IPS-11a (cell line): ENCODE measurements around the gene CAPN7.

Experiments used
- H3K4me3 ChIP-seq: one replicate; pipeline ENCODE4 v1.5.1; 2013; ENCODE audit warnings: low read depth, low read length, control low read depth

CAPN7 gene

DNA sequence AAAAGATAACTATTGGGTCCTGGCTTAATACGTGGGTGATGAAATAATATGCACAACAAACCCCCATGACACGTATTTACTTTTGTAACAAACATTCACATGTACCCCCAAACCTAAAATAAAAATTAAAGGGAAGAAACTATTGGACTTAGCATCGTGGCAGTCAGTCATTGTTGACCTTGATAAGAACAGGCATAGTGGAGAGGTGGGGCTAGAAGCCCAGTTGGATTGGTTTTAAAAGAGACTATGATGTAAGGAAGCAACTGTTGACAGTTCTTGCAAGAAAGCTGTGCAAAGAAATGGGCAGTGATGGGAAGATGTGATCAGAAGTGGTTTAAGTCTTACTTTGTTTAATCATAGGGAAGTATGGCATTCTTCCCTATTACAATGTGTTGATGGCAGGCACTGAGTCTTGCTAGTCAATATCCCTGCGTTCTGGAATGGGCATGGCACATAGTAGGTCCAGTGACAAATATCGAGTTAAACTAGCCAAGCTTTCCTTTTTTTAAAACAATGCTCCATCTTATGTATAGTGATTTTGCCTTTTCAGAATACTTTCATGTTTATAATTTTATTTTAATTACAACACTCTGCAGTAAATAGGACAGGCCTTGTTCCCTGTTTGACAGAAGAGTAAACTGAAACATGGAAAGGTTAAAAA is 37.9 kb downstream of the CAPN7 start:
- no peak overlapping the region for H3K4me3 ChIP-seq

DNA sequence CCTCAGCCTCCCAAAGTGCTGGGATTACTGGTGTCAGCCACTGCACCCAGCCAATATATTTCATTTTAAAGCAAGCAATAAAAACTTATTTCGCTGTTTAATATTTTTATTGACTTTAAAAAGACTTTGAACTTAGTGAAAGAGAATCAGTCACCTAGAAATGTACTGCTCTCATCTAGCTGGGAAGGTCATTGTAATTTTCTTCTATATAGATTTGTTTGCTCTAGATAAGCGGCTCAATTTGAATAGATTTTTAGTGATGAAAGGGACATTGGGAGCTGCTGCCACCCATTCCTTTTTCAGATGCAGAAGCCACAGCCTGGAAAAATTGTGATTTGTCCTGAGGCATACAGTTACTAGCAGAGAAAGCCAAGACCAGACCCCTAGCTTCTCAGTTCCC is 40.1 kb downstream of the CAPN7 start:
- H3K4me3 ChIP-seq, result no peak overlapping the region

DNA sequence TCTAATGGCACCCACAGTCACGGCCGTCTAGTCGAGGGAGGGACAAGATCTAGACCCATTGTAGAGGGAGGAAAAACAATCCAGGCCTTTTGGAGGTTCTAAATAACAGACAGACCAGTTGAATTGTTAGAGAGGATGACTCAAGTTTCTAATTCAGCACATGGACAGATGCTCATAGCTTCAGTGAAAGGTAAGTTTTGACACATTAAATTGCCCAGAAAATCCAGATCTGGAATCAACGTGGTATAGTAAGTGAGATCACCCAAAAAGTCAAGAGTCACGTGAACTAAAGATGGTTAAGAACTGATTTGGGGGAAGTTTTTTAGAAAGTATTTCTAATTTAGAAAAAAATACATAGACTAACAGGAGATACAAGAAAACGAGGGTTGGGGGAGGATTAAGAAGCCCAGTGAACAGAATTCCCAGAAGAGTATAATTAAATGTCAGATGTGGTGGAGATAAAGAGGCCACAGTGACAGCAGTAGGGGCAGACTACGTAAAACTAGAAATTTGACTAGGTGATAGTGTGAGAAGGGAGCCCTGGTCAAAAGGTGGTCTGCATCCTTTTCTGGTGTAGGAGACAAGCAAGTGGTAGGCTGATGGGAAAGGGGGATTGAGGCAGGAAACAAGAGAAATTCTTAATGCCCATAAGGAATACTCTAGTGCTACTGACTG is 47.1 kb downstream of the CAPN7 start:
- no peak overlapping the region for H3K4me3 ChIP-seq

DNA sequence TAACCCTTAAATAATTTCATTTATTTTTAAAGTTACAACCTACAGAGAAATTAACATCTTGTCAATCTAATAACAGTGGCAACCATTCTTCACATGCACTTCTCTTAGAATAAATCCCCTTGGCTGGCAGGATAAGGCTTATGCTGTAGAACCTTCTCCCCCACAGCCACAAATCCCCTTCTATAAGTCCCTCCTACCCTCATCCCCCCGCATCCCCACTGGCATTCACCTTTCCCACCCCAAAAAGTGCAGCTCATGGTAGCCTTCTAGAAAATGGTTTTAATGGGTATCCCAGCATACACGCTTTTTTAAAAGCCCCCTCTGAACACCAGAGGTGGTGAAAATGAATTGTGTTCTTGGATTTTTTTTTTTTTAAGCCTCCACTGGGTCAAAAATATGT is 49.2 kb downstream of the CAPN7 start:
- H3K4me3 ChIP-seq, result no peak overlapping the region

DNA sequence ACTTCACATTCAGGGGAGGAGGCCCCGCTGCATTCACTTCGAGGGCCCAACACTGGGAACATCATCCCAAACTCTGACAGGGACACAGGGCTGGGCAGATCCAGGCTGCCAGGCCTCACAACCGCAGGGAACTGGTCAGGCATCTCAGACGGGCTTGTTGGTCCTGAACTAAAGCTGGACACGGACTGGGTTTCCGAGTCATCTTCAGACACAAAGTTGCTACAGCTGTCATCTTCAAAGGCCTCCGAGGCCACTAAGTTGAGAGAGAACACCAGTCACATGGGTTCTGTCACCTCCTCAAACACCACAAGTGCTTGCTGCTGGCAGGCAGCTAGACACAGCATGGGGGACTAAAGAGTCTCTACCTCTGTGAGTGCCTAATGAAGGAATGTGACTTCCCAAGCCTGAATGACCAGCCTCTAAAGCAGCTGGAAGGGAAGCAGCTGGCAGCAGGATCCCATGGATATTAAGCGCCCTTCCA is 50.9 kb downstream of the CAPN7 start:
- no peak overlapping the region for H3K4me3 ChIP-seq

DNA sequence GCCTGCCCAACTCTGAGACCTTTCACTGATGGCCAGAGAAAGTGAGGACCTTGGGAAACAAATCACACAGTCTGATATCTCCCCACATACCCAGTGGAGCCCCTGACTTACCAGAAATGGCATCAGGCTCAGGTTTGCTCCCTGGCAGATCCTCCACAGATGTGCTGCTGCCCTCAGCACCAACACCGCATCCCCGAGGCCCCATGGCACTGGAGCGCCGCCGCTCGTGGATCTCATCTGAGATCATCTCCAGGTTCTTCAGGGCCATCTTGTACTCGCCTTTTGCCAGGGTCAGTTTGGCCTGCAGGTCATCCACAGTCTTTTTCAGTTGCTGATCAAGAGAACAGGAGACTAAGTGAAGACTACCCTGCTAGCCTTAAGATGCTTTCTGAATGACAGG is 52.7 kb downstream of the CAPN7 start:
- H3K4me3 ChIP-seq, result no peak overlapping the region

DNA sequence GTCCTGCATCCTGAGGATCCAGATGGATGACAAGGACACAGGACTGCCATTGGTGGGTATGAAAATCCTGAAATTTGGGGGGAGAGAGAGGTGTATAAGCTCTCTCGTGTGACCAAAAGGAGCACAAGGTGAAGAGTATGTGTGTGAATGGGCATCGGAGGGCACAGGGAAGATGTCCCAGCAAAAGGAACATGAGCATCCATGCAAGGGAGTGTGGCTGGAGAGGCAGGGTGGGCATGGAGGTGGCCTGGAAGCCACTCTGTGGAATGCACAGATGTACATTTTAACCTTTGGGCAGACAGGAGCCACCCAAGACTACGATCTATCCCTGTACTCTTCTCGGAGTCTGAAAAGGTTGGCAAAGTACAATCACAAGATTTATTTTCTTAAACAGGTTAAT is 54.5 kb downstream of the CAPN7 start:
- no peak overlapping the region for H3K4me3 ChIP-seq

DNA sequence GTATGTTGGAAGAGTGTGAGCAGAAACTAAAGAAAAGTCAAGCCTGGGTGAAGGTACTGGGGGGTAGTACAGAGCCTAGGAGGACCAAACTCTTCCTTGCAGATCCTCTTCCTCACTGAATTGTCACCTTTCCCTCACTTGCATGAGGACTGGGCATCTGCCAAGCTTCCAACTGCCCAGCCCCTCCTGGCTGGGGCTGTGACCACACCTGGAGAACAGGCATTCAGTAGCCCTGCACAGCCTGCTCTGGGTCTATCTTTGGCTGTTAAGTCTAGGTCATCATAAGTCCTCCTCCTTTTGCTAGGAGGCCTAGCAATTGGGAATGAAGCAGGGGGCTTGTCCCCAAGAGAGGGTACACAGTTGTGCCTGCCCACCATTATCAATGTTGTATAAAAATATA is 55.2 kb downstream of the CAPN7 start:
- no peak overlapping the region for H3K4me3 ChIP-seq

DNA sequence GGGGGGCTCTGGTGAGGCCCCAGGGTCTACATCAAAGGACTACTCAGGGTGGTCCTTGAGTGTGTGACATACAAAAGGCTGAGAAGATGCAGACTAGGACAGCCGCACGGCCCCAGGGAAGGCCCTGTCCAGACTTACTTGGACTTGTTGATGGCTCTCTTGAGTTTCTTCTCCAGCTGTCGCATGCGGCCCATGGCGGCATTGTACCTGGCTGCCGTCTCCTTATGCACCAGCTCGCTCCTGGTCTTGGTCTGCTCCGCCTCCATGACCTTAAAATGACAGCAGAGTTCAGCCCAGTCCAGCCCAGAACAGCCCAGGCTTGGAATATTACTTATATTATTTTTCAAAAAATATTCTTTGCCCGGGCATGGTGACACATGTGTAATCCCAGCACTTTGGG is 56.0 kb downstream of the CAPN7 start:
- no peak overlapping the region for H3K4me3 ChIP-seq

DNA sequence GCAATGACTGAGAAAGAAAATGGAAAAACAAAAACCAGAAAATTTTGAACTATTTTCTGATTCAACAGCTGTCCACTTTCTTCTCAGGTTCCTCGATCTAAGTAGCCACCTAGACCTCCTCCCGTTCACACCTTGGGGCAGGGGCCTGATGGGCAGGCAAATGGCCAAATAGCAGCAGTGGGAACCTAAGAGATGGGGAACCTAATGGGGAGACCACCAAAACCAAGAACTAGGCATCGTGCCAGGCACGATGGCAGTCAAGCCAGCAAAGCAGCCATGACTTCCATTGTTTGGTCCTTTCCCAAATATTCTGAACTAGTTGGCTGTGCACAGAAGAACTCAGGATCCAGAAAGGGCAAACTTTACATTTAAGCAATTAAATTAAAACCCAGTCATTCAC is 57.1 kb downstream of the CAPN7 start:
- no peak overlapping the region for H3K4me3 ChIP-seq

DNA sequence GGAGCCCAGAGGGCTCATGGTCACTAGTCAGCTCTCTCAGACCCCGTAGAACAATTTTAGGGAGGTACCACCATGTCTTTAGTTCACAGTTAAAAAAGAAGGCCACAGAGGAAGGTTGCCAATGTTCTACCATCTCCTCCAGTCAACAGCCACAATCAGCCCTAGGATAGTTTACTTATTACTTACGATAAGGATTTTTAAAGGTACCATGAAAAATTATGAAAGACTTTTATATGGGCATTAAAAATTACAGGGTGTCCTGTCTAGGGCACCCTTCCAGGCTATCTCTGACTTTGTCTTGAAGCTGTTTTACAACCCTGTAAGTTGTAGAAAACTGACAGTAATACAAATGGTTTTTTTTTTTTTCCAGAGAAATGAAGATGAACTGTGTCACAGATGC is 57.9 kb downstream of the CAPN7 start:
- no peak overlapping the region for H3K4me3 ChIP-seq

DNA sequence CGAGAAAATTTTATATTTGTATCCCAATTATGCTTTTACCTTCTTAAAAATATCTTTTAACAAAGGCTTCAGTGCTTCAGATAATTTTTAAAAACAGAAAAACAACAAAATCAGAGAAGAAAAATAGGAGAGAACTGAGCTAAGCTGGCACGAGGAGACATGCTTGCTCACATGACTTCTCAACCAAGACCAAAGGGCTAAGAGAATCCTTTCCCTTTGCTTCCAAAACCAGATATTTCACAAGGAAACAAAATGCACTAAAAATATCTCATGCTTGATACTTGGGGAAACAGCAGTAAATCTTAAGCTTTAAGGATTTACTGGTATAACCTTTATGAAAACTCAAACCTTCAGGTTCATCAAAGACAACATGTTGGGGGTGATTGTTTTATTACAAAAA is 58.4 kb downstream of the CAPN7 start:
- H3K4me3 ChIP-seq, result no peak overlapping the region

DNA sequence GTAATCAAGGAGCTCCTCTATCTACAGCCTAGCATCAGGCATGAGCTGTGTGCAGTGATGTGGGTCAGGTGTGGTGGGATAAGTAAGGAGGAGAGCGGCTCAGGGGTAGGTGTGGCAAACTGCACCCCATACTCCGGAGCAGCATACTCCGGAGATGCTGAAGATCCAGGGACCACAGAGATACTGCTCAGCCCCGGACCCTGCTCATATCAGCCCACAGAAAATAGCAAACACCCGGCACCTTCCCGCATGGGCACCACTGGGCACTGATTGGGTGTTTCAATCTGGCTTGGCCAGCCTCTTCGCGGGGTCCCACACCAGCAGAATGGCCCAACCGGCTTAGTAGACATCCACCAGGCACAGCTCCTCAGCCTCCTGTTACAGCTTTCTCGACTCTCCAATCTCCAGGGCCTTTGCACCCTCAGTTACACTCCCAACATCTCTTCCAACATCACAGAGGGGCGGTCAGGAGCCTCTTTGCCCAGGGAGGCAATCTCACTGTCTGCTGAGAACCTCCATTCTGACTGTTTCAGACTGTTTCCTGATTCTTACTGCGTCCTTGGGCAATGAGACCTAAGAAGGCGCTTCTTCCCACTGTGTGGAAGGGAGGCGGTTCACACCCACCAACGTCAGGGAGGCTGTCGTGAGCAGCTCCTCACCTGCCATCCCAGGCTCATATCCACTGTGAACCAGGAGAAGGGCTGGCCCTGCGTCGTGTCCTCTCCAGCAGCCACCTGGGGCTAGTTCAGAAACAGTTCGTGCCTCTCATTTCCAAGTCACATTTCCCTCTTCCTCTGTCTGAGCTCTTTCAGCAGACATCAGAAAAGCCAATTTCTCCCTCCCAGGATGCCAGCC is 59.8 kb downstream of the CAPN7 start:
- H3K4me3 ChIP-seq, result no peak overlapping the region

DNA sequence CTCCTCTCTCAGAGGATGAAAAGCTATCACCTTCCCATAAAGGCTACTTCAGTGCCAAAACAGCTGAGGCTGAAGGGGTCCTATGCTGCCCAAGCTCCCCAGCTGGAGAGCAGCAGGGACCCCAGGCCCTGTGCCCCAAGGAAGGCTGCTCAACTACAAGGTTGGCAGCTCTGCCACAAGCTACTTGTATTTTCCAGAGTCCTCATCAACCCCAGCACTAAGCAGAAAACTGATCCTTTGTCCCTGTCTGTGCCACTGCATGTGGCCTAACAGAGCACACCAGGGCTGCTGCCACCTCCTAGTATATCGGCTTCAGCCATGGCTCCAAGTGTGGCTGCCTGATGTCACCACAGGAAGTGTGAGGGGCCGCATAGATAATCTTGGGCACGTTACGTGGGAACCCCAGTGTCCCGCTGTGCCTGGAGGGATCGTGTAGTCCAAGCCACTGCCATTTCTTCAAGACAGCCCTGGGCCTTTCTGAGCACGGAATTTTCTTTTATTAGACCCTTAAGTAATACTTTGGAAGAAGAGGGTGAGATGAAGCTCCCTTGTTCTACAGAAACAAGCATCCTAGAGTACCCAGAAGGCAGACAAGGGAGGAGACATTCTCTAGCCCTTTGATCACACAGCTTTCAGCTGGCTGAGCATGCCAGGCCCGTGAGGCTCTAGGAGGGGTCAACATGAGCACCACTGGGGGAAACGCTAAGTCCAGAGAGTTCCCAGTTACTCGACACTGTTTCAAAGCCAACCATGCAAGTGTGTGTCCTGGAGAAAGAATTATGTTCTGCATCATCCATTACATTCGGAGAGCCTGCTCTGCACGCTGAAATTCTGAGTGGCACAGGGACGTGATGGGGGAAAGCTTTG is 60.7 kb downstream of the CAPN7 start:
- H3K4me3 ChIP-seq, result no peak overlapping the region

DNA sequence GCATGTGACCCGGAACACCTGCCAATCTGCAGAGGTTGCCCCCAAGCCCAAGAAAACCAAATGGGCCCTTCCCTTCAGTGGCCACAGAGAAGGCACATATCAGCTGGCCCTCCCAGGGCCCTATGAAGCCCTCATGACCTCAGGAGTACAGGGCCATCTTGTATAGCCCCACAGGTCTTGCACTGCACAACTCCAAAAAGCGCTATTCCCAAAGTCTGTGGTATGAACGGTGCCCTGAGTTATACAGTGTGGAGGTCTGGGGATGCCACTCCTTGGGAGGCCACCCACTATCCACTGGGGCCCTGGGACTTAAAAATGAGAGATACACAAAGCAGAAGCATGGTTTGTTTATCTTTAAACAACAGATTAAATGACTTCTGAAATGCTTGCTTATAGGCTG is 61.5 kb downstream of the CAPN7 start:
- no peak overlapping the region for H3K4me3 ChIP-seq

DNA sequence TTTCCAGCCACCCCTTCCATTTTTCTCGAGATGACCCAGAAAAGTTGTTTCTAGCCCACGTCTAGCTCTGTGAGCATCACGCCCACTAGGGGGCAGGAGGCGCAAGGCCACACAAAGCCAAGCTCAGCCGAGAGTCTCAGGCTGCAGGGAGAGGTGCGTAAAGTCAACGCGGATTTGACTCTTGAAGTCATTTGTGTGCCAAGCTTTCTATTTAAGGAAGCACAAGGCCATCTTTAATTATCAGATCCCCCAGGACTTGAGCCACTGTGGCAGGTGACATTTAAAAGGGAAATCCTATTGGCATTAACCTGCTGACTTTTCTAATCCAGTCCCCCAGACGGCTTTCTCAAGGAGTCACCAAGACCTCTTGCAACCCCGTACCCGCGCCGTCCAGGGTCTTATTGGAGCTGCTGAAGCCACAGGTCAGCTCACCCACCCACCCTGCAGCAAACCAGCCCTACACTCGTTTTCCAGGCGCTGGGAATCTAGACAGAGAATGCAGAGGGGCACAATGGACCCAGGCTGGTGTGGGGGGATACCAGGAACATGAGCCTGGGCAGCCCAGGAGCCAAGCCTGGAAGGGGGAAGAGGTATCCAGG is 62.1 kb downstream of the CAPN7 start:
- no peak overlapping the region for H3K4me3 ChIP-seq

DNA sequence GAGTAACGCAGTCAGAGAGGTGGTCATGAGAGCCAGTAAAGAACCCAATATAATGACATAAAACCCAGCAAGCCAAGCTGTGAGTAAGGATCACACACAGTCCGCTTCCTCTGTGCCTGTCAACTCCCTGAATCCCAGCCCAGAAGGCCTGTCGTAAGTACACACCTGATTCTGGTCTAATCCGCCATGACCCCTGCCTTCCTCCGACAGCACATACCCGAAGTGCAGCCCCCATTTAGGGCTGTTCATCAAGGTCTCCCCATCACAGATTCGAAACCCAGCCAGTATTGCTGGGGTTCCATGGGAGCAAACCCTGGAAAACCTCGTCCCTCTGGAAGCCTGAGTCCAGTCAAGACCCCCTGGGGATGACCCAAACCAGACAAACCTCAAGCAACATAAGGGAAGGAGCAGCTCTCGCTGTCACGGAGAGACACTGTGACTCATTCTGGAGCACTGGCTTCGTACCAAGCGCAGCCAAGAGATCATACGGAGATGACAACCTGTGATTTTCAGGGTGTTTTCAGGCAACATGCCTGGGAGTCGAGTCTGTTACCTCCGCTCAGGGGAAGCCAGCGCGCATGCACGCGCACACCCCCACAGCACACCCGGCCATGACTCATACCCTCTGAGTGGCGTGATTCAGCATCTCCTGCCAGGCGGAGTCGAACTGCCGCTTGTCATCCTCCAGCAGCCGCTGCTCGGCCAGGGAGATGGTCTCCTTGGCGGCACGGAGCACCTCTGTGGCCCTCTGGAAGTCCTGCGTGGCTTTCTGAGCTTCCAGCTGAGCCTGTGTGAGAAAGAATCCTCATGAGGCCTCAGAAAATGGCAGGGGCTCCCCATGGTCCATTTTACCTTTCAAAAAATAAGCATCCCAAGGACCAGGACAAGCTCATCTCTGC is 63.3 kb downstream of the CAPN7 start:
- H3K4me3 ChIP-seq, result no peak overlapping the region

DNA sequence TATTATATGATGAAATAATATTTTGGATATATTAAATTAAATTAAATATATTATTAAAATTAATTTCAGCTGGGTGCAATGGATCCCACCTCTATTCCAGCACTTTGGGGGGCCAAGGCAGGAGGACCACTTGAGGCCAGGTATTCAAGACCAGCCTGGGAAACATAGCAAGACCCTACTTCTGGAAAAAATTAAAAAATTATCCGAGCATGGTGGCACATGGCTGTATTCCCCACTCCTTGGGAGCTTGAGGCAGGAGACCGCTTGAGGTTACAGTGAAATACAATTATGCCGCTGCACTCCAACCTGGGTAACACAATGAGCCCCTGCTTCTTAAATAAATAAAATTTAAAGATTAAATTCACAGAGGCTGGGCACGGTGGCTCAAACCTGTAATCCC is 65.0 kb downstream of the CAPN7 start:
- no peak overlapping the region for H3K4me3 ChIP-seq

DNA sequence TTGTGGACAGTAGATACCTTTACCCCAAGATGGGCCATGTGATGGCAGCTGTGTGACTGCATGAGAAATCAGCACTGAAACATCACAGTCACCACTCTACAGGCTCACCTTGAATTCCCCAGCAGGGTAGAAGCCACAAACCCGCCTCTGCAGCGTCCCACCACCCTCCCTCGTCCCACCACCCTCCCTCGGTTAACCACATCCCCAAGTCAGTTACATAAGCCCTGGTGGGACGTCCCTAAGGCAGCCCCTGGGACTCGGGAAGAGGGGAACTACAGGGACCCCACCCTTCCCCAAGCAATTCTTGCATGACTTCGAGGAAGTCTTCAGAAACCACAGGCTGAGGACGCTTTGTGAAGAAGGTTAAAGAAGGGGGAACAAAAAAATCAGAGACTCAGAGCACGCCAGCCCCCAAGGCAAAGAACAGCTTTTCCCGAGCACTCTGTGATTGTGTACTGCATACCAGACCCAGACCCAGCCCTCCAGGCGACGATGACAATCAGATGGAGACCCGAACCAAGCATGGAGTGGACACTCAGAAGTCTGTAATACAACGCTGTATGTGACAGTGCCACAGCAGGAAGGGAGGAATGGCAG is 65.8 kb downstream of the CAPN7 start:
- no peak overlapping the region for H3K4me3 ChIP-seq
